ENCODE results near the gene AMER3. TPM values are rescaled to one million over a fixed set of nuclear protein-coding genes. Genes with fewer than 3 reads are reported as not detected.
"Not testable (repeated sequence)": the region's sequence is repeated elsewhere in the genome, so short reads cannot be mapped to it uniquely, and the experiment has no call there.

AMER3 gene
- total and polyA plus RNA-seq, 10 of the 15 experiments (the other 5 are each of a cell fraction or from before 2014, with no cell fraction given) = not detected

DNA sequence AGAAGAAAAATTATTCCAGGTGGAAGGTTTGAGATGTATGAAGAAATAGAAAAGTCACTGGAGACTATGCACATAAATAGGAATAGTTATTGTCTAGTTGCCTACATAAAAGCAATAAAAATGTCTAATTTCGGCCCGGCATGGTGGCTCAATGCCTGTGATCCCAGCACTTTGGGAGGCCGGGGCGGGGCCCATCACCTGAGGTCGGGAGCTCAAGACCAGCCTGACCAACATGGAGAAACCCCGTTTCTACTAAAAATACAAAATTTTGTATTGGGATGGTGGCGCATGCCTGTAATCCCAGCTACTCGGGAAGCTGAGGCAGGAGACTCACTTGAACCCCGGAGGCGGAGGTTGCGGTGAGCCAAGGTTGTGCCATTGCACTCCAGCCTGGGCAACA is 23.1 kb upstream of the AMER3 start:
- H3K4me1 ChIP-seq (ENCODE audit: control insufficient read depth, insufficient read depth, low read length); H3K4me3 ChIP-seq; BruUV-seq (replicated peaks); H3K9ac ChIP-seq (ENCODE audit: control insufficient read depth, insufficient read depth, low read length); H2AFZ ChIP-seq (ENCODE audit: control insufficient read depth, low read depth, low read length); H3K9me3 ChIP-seq (replicated peaks; ENCODE audit: control insufficient read depth, insufficient read depth, low read length); DNase-seq (ENCODE audit: low read depth, low spot score); H4K20me1 ChIP-seq (ENCODE audit: control insufficient read depth, insufficient read depth); H3K27ac ChIP-seq (ENCODE audit: control insufficient read depth, insufficient read depth); POLR2A ChIA-PET; SMC1A ChIA-PET (ENCODE audit: uncharacterized antibody, unreplicated experiment); H3K79me2 ChIP-seq (ENCODE audit: control insufficient read depth, insufficient read depth, low read length); H3K27me3 ChIP-seq (replicated peaks in 1 of 2; ENCODE audit: control insufficient read depth in 2 of 2, insufficient read depth in 2 of 2, low read length in 1 of 2); ATAC-seq; intact Hi-C loops (cut with micrococcal nuclease; ENCODE audit: unreplicated experiment); FAIRE-seq; CTCF ChIA-PET; RAD21 ChIA-PET (ENCODE audit: unreplicated experiment); H3K36me3 ChIP-seq (ENCODE audit: control insufficient read depth in 2 of 2, insufficient read depth in 2 of 2, low read length in 1 of 2); in situ Hi-C loops (cut with MboI); H3K4me2 ChIP-seq (ENCODE audit: control insufficient read depth, insufficient read depth): not testable (repeated sequence)
- WGBS (ENCODE audit: insufficient coverage, insufficient replicate concordance, low lambda C conversion rate, missing lambda C conversion rate) = 63% methylated on average over 11 of the region's 11 CpGs

DNA sequence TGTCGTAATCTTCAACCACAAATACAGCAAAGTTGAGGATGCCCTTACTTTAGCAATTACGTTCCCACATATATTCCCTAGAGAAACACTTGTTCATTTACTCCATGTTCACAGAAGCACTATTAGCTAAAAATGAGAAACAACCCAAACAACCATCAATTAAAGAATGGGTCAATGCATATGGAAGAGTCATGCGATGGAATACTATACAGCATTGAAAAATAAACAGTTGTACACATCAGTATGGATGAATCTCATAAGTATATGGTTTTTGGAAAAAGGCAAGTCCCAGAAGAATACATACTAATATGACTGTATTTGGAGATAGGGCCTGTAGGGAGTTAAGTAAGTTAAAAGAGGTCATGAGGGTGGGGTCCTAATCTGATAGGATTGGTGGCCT is 20.1 kb upstream of the AMER3 start:
- FAIRE-seq (no peak), DNase-seq (ENCODE audit: low read depth, low spot score) (no peak), ATAC-seq (no peak)
- H3K4me1 ChIP-seq (ENCODE audit: control insufficient read depth, insufficient read depth, low read length) = no peaks in the 10 kb centered on the region
- no peak overlapping the region for H3K4me3 ChIP-seq
- intact Hi-C loops (cut with micrococcal nuclease; ENCODE audit: unreplicated experiment) (no loop called here), in situ Hi-C loops (cut with MboI) (no loop called here)
- no TSS peak for BruUV-seq (replicated peaks)
- no peaks in the 10 kb centered on the region for H3K36me3 ChIP-seq (ENCODE audit: control insufficient read depth in 2 of 2, insufficient read depth in 2 of 2, low read length in 1 of 2)
- H3K9me3 ChIP-seq (replicated peaks; ENCODE audit: control insufficient read depth, insufficient read depth, low read length) = no peaks in the 10 kb centered on the region
- RAD21 ChIA-PET (ENCODE audit: unreplicated experiment) = no interaction called here
- TF ChIP-seq KDM1A (IDR thresholded peaks at IDR 0.05; ENCODE audit: borderline replicate concordance) = no peak
- H3K27ac ChIP-seq (ENCODE audit: control insufficient read depth, insufficient read depth) = no peak overlapping the region
- SMC1A ChIA-PET (ENCODE audit: uncharacterized antibody, unreplicated experiment) = no interaction called here
- no peak overlapping the region for H3K4me2 ChIP-seq (ENCODE audit: control insufficient read depth, insufficient read depth)
- H3K79me2 ChIP-seq (ENCODE audit: control insufficient read depth, insufficient read depth, low read length) = no peaks in the 10 kb centered on the region
- H2AFZ ChIP-seq (ENCODE audit: control insufficient read depth, low read depth, low read length) = no peak overlapping the region
- 54% methylated on average over 3 of the region's 3 CpGs for WGBS (ENCODE audit: insufficient coverage, insufficient replicate concordance, low lambda C conversion rate, missing lambda C conversion rate)
- no peaks in the 10 kb centered on the region; a peak in 1 of 4 replicates for H3K27me3 ChIP-seq (replicated peaks in 1 of 2; ENCODE audit: control insufficient read depth in 2 of 2, insufficient read depth in 2 of 2, low read length in 1 of 2)
- CTCF ChIA-PET = interaction anchor here (1.1 kb wide), 1 partner anchor 37 kb away, joined by 3 read pairs; no protein-coding TSS in a partner anchor
- H3K9ac ChIP-seq (ENCODE audit: control insufficient read depth, insufficient read depth, low read length) = no peak overlapping the region
- POLR2A ChIA-PET = no interaction called here
- no peaks in the 10 kb centered on the region for H4K20me1 ChIP-seq (ENCODE audit: control insufficient read depth, insufficient read depth)
